Right cardiac atrium (tissue), 5 donors: ENCODE results near the gene ACTR3. TPM values are rescaled to one million over a fixed set of nuclear protein-coding genes. Genes with fewer than 3 reads are reported as not detected.
A peak's percentile ranks its signal among the peaks of the same experiment; 100 is the strongest.

ENCODE experiments used
- ATAC-seq, 2 donors: fragments of 200-7000 bp; cut with Tn5 transposase; one replicate each; pipeline versions ENCODE4 v1.8.0 to v1.9.1; 2020; ENCODE audit warnings: moderate library complexity in 2 of 2, mild to moderate bottlenecking in 1 of 2
- DNase-seq, 3 donors: peaks; one replicate each; pipeline ENCODE4 v3.0.0-alpha.2; 2020
- H3K27ac ChIP-seq: one replicate; pipeline ENCODE4 v1.5.1; 2013; ENCODE audit warnings: mild to moderate bottlenecking, low read length, control low read depth, moderate library complexity
- H3K27me3 ChIP-seq: one replicate; pipeline ENCODE4 v1.6.1; 2013; ENCODE audit not compliant: control insufficient read depth, insufficient read depth
- H3K4me1 ChIP-seq: one replicate; pipeline ENCODE4 v1.6.1; 2013; ENCODE audit warnings: low read length; ENCODE audit not compliant: control insufficient read depth, insufficient read depth
- H3K4me3 ChIP-seq: one replicate; pipeline ENCODE4 v1.5.1; 2013; ENCODE audit warnings: low read length, control low read depth
- H3K9me3 ChIP-seq: one replicate; pipeline ENCODE4 v1.6.1; 2013; ENCODE audit warnings: low read length; ENCODE audit not compliant: control insufficient read depth
- WGBS: extraction: QIAGEN DNeasy Blood & Tissue Kit; methylation state at CpG from one replicate; pipeline ENCODE4 v1.1.7; 2013; 5-methylcytosine and 5-hydroxymethylcytosine counted together
- intact Hi-C, 4 donors: fragments of 100-400 bp; cut with DNase I; formaldehyde crosslinking; loops; one replicate each; pipeline versions ENCODE4 v1.11.0 to v1.14.0; 2022 to 2023
- polyA plus RNA-seq: library from polyadenylated mRNA; stranded (reverse); fragments of 200-250 nt; gene quantifications from one replicate; pipeline ENCODE4 v1.2.3, GENCODE V29; 2013
- total RNA-seq, 4 donors: library from RNA; stranded (reverse); fragmentation: NEBNext Ultra II Directional; extraction: Animal tissue kit (Norgen Biotek cat#: 25700); gene quantifications; one replicate each; pipeline ENCODE4 v1.2.1, GENCODE V29; 2021
- donor health status: healthy with polysubstance abuse.
- donor health status: DM: no; HTN: yes; CAD: no.
- donor health status: DM: no; HTN: no; CAD: no.
- donor health status: DM: no; HTN: yes; CAD: no; lungs with severe emphysema.
- donor health status: DM: yes; HTN: yes; CAD: no.

Gene ACTR3
- total and polyA plus RNA-seq, 5 donors: 42.3 to 168 (median 136) TPM

GRCh38 chr2:113891265-113891959, 1.5 kb downstream of the ACTR3 start:
- 1% methylated on average over 5 of the region's 5 CpGs for WGBS
- peak overlapping the region; percentile 99 for H3K4me3 ChIP-seq
- DNase-seq: no peak
- no peak for ATAC-seq
- H3K4me1 ChIP-seq: peaks cover 7% of the 10 kb centered on the region
- no peak overlapping the region for H3K27ac ChIP-seq
- H3K9me3 ChIP-seq: no peaks in the 10 kb centered on the region
- H3K27me3 ChIP-seq: no peaks in the 10 kb centered on the region
- intact Hi-C loops: loop anchor here in 2 of 4 donors (2.0 to 10.0 kb wide), 2 partner anchors 135 to 137 kb away; partner anchors contain the start of gene SLC35F5 (in 2 of the 2)

- no peak overlapping the region for H3K27ac ChIP-seq
- no peak overlapping the region for H3K4me3 ChIP-seq
- H3K9me3 ChIP-seq: no peaks in the 10 kb centered on the region
- H3K27me3 ChIP-seq: no peaks in the 10 kb centered on the region
- intact Hi-C loops: loop anchor here in 1 of 4 donors (10.0 kb wide), 1 partner anchor 137 kb away; the partner anchor contains the start of gene SLC35F5
- H3K4me1 ChIP-seq: peaks cover 5% of the 10 kb centered on the region
- WGBS: 38% methylated on average over 6 of the region's 6 CpGs
- DNase-seq (no peak), ATAC-seq (no peak)
Measured at GRCh38 chr2:113892004-113892710, 2.3 kb downstream of the ACTR3 start.

GRCh38 chr2:113894156-113894743, 4.4 kb downstream of the ACTR3 start:
- Histone ChIP-seq H3K27me3 (no peaks in the 10 kb centered on the region), H3K9me3 (no peaks in the 10 kb centered on the region), H3K27ac (no peak overlapping the region), H3K4me3 (no peak overlapping the region), H3K4me1 (peaks cover 6% of the 10 kb centered on the region)
- intact Hi-C loops: loop anchor here in 1 of 4 donors (10.0 kb wide), 1 partner anchor 139 kb away; the partner anchor contains the start of gene SLC35F5
- no peak for ATAC-seq
- WGBS: 61% methylated on average over 7 of the region's 7 CpGs
- DNase-seq: no peak

GRCh38 chr2:113895301-113895700, 5.4 kb downstream of the ACTR3 start:
- H3K4me1 ChIP-seq: peaks cover 6% of the 10 kb centered on the region
- ATAC-seq (no peak), DNase-seq (no peak)
- no peaks in the 10 kb centered on the region for H3K9me3 ChIP-seq
- H3K27me3 ChIP-seq: no peaks in the 10 kb centered on the region
- H3K4me3 ChIP-seq: no peak overlapping the region
- WGBS: 73% methylated on average over 4 of the region's 4 CpGs
- intact Hi-C loops: loop anchor here in 1 of 4 donors (10.0 kb wide), 1 partner anchor 140 kb away; the partner anchor contains the start of gene SLC35F5
- H3K27ac ChIP-seq: no peak overlapping the region

GRCh38 chr2:113895819-113896563, 6.1 kb downstream of the ACTR3 start:
- intact Hi-C loops: loop anchor here in 1 of 4 donors (10.0 kb wide), 1 partner anchor 141 kb away; the partner anchor contains the start of gene SLC35F5
- WGBS: 55% methylated on average over 1 of the region's 1 CpG
- H3K4me3 ChIP-seq: no peak overlapping the region
- ATAC-seq (no peak), DNase-seq (no peak)
- H3K4me1 ChIP-seq: peaks cover 6% of the 10 kb centered on the region
- H3K27ac ChIP-seq: no peak overlapping the region
- H3K9me3 ChIP-seq: no peaks in the 10 kb centered on the region
- H3K27me3 ChIP-seq: no peaks in the 10 kb centered on the region

- WGBS: 27% methylated on average over 2 of the region's 2 CpGs
- Histone ChIP-seq H3K27me3 (no peaks in the 10 kb centered on the region), H3K9me3 (no peaks in the 10 kb centered on the region), H3K27ac (no peak overlapping the region), H3K4me3 (no peak overlapping the region), H3K4me1 (peaks cover 6% of the 10 kb centered on the region)
- no peak for ATAC-seq
- intact Hi-C loops: loop anchor here in 1 of 4 donors (10.0 kb wide), 1 partner anchor 142 kb away; the partner anchor contains the start of gene SLC35F5
- DNase-seq: no peak
Measured at GRCh38 chr2:113896791-113897190, 6.9 kb downstream of the ACTR3 start.

- H3K4me1 ChIP-seq: peaks cover 6% of the 10 kb centered on the region
- H3K4me3 ChIP-seq: no peak overlapping the region
- ATAC-seq (no peak), DNase-seq (no peak)
- no peaks in the 10 kb centered on the region for H3K9me3 ChIP-seq
- H3K27ac ChIP-seq: no peak overlapping the region
- intact Hi-C loops: loop anchor here in 1 of 4 donors (10.0 kb wide), 1 partner anchor 143 kb away; the partner anchor contains the start of gene SLC35F5
- no peaks in the 10 kb centered on the region for H3K27me3 ChIP-seq
Measured at GRCh38 chr2:113898081-113898480, 8.2 kb downstream of the ACTR3 start.

GRCh38 chr2:113899166-113899565, 9.3 kb downstream of the ACTR3 start:
- ATAC-seq (no peak), DNase-seq (no peak)
- Histone ChIP-seq H3K27ac (no peak overlapping the region), H3K4me3 (no peak overlapping the region), H3K27me3 (no peaks in the 10 kb centered on the region), H3K4me1 (peaks cover 8% of the 10 kb centered on the region), H3K9me3 (no peaks in the 10 kb centered on the region)
- intact Hi-C loops: loop anchor here in 1 of 4 donors (10.0 kb wide), 1 partner anchor 144 kb away; the partner anchor contains the start of gene SLC35F5

- no peaks in the 10 kb centered on the region for H3K27me3 ChIP-seq
- no peak overlapping the region for H3K4me3 ChIP-seq
- H3K27ac ChIP-seq: no peak overlapping the region
- no peaks in the 10 kb centered on the region for H3K9me3 ChIP-seq
- intact Hi-C loops: no loop called here
- ATAC-seq (no peak), DNase-seq (no peak)
- peaks cover 4% of the 10 kb centered on the region for H3K4me1 ChIP-seq
- WGBS: 67% methylated on average over 2 of the region's 2 CpGs
Measured at GRCh38 chr2:113901943-113902342, 12.1 kb downstream of the ACTR3 start.

- H3K4me3 ChIP-seq: no peak overlapping the region
- no peaks in the 10 kb centered on the region for H3K27me3 ChIP-seq
- ATAC-seq (no peak), DNase-seq (no peak)
- intact Hi-C loops: no loop called here
- no peaks in the 10 kb centered on the region for H3K9me3 ChIP-seq
- WGBS: 91% methylated on average over 1 of the region's 1 CpG
- H3K27ac ChIP-seq: no peak overlapping the region
- H3K4me1 ChIP-seq: peaks cover 2% of the 10 kb centered on the region
Measured at GRCh38 chr2:113905886-113906285, 16.0 kb downstream of the ACTR3 start.
